Activated CD8-positive, alpha-beta T cell treated with anti-CD3 and anti-CD28 coated beads for 36 hours (primary cell): ENCODE measurements around the gene MTMR12. TPM values are rescaled to one million over a fixed set of nuclear protein-coding genes. Genes with fewer than 3 reads are reported as not detected.
A peak's percentile ranks its signal among the peaks of the same experiment; 100 is the strongest.
"Not testable (repeated sequence)": the region's sequence is repeated elsewhere in the genome, so short reads cannot be mapped to it uniquely, and the experiment has no call there.

Experiments used
- ATAC-seq: fragments of 200-7000 bp; cut with Tn5 transposase; one replicate; pipeline ENCODE4 v1.10.0; 2021; ENCODE audit warnings: mild to moderate bottlenecking, moderate library complexity
- CTCF ChIA-PET: fragments of 350-600 bp; sonication (Branson Sonifier 250); formaldehyde crosslinking; loops from one replicate; lab custom pipeline; 2021; ENCODE audit warnings: antibody characterized with exemption; lab: Charles Lee
- POLR2A ChIA-PET: fragments of 350-600 bp; sonication (Branson Sonifier 250); formaldehyde crosslinking; loops from one replicate; lab custom pipeline; 2021; ENCODE audit warnings: antibody characterized with exemption; lab: Charles Lee
- DNase-seq: peaks from one replicate; pipeline ENCODE4 v3.0.0-alpha.2; 2020
- H3K27ac Mint-ChIP-seq: one replicate; pipeline ENCODE4 v1.8.0; 2021; ENCODE audit warnings: mild to moderate bottlenecking, mixed read lengths
- H3K27me3 Mint-ChIP-seq: one replicate; pipeline ENCODE4 v1.8.0; 2021; ENCODE audit warnings: mixed read lengths
- H3K36me3 Mint-ChIP-seq: one replicate; pipeline ENCODE4 v1.8.0; 2021; ENCODE audit warnings: low read depth, mixed read lengths
- H3K4me1 Mint-ChIP-seq: one replicate; pipeline ENCODE4 v1.8.0; 2021; ENCODE audit warnings: low read depth, mixed read lengths
- H3K4me3 Mint-ChIP-seq: one replicate; pipeline ENCODE4 v1.8.0; 2021; ENCODE audit warnings: mild to moderate bottlenecking, moderate library complexity, mixed read lengths
- H3K9me3 Mint-ChIP-seq: one replicate; pipeline ENCODE4 v1.8.0; 2021; ENCODE audit warnings: mixed read lengths
- intact Hi-C: fragments of 100-400 bp; cut with micrococcal nuclease; formaldehyde crosslinking; loops from one replicate; pipeline ENCODE4 v1.10.0; 2022
- total RNA-seq, 2 experiments: library from RNA; stranded (reverse); gene quantifications; one replicate each; pipeline ENCODE4 v1.2.3, GENCODE V29; 2021
- TF ChIP-seq, protein P1 (sequence below): fragments of 200-600 bp; IDR thresholded peaks from one replicate; pipeline ENCODE4 v1.8.0; 2022; ENCODE audit warnings: antibody characterized with exemption, mild to moderate bottlenecking

Gene MTMR12
- total RNA-seq, 2 experiments from 2014 or later = 19.7 to 19.9 TPM

DNA sequence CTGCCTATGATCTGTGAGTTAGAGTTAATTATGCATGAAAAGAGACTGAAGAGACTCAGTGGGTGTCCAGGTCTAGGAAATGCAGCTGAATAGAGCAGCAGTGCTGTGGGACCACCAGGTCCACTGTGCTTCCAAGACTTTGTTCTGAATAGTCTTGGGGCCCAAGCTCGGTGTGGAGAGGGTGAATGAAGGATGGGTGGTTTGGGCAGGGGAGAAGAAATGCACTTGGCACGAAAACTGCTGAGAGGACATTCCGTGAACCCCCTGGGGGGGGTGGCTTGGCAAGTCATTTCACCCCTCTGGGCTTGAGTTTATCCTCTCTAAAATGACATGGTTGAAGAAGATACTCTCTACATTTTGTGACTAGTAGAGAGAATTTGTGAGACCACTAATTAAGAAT, 102.6 kb downstream of the MTMR12 start:
- Mint-ChIP-seq H3K9me3 (peaks cover 3% of the 10 kb centered on the region), H3K27ac (peak overlapping the region; percentile 96), H3K27me3 (no peaks in the 10 kb centered on the region), H3K4me1 (peaks cover 19% of the 10 kb centered on the region), H3K36me3 (no peaks in the 10 kb centered on the region), H3K4me3 (no peak overlapping the region)
- CTCF ChIA-PET = no interaction called here
- TF ChIP-seq, protein P1, sequence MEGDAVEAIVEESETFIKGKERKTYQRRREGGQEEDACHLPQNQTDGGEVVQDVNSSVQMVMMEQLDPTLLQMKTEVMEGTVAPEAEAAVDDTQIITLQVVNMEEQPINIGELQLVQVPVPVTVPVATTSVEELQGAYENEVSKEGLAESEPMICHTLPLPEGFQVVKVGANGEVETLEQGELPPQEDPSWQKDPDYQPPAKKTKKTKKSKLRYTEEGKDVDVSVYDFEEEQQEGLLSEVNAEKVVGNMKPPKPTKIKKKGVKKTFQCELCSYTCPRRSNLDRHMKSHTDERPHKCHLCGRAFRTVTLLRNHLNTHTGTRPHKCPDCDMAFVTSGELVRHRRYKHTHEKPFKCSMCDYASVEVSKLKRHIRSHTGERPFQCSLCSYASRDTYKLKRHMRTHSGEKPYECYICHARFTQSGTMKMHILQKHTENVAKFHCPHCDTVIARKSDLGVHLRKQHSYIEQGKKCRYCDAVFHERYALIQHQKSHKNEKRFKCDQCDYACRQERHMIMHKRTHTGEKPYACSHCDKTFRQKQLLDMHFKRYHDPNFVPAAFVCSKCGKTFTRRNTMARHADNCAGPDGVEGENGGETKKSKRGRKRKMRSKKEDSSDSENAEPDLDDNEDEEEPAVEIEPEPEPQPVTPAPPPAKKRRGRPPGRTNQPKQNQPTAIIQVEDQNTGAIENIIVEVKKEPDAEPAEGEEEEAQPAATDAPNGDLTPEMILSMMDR = no peak
- ATAC-seq = no peak
- intact Hi-C loops = loop anchor here (5.0 kb wide), 1 partner anchor 33 kb away; no protein-coding TSS in a partner anchor
- DNase-seq = no peak
- POLR2A ChIA-PET = interaction anchor here (0.7 kb wide), 1 partner anchor 122 kb away, joined by 4 read pairs; no protein-coding TSS in a partner anchor

DNA sequence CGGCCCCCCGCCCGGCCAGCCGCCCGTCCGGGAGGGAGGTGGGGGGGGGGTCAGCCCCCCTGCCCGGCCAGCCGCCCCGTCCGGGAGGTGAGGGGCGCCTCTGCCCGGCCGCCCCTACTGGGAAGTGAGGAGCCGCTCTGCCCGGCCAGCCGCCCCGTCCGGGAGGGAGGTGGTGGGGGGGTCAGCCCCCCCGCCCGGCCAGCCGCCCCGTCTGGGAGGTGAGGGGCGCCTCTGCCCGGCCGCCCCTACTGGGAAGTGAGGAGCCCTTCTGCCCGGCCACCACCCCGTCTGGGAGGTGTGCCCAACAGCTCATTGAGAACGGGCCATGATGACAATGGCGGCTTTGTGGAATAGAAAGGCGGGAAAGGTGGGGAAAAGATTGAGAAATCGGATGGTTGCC, 103.9 kb downstream of the MTMR12 start:
- POLR2A ChIA-PET = not testable (repeated sequence)

GRCh38 chr5:32207355-32207634, 105.4 kb downstream of the MTMR12 start:
- Mint-ChIP-seq H3K9me3 (no peaks in the 10 kb centered on the region), H3K27me3 (peaks cover 2% of the 10 kb centered on the region), H3K4me3 (no peak overlapping the region), H3K4me1 (peaks cover 21% of the 10 kb centered on the region), H3K27ac (no peak overlapping the region), H3K36me3 (no peaks in the 10 kb centered on the region)
- TF ChIP-seq, protein P1 = no peak
- POLR2A ChIA-PET = no interaction called here
- CTCF ChIA-PET = interaction anchor here (1.0 to 1.5 kb wide), 3 partner anchors 17 to 36 kb away, joined by 3 read pairs; no protein-coding TSS in a partner anchor
- ATAC-seq (no peak), DNase-seq (no peak)
- intact Hi-C loops = no loop called here

More for the DNA sequence above, 103.9 kb downstream of the MTMR12 start:
- H3K36me3 Mint-ChIP-seq, ATAC-seq, H3K4me3 Mint-ChIP-seq, DNase-seq, H3K9me3 Mint-ChIP-seq, H3K27me3 Mint-ChIP-seq, H3K27ac Mint-ChIP-seq, CTCF ChIA-PET, intact Hi-C loops: not testable (repeated sequence)
- H3K4me1 Mint-ChIP-seq = peaks cover 19% of the 10 kb centered on the region

DNA sequence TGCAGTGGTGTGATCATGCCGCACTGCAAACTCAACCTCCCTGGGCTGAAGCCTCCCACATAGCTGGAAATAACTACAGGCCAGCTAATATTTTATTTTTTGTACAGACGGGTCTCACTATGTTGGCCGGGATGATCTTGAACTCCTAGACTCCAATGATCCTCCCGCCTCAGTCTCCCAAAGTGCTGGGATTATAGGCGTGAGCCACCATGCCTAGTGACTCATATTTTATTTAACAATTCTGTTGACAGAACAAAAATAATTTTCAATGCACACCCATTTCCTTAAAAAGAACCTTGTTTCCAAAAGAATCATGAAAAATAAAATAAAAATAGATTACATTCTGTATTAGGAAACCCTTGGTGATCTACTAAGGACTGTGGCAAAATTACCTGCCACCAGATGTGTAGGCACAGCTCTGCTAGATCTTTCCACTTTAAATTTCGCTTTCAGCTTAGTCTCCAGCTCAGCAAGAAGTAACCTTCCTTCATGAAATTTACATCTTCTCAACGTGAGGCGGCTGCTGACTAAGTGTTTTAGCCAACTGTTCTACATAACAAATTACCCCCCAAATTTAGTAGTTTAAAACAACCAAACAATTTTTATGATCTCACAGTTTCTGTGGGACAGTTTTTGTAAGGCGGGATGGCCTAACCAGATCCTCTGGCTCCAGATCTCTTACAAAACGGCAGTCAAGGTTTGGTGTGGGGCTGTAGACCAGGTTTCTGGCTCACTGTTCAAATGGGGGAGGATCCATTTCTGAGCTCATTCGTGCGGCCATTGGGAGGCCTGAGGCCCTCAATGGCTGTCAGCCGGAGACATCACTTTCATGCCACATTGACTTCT, 106.0 kb downstream of the MTMR12 start:
- intact Hi-C loops = no loop called here
- ATAC-seq (no peak), DNase-seq (no peak)
- H3K36me3 Mint-ChIP-seq = no peaks in the 10 kb centered on the region
- peaks cover 3% of the 10 kb centered on the region for H3K27me3 Mint-ChIP-seq
- peaks cover 21% of the 10 kb centered on the region for H3K4me1 Mint-ChIP-seq
- no peak overlapping the region for H3K4me3 Mint-ChIP-seq
- H3K9me3 Mint-ChIP-seq = no peaks in the 10 kb centered on the region
- TF ChIP-seq, protein P1 = no peak
- ChIA-PET POLR2A (interaction anchor here (0.9 kb wide), 1 partner anchor 28 kb away, joined by 3 read pairs; no protein-coding TSS in a partner anchor), CTCF (interaction anchor here (0.6 to 1.5 kb wide), 5 partner anchors 18 to 197 kb away, joined by 3 to 4 read pairs (median 3); no protein-coding TSS in a partner anchor)
- no peak overlapping the region for H3K27ac Mint-ChIP-seq

GRCh38 chr5:32206053-32206452, 106.7 kb downstream of the MTMR12 start:
- H3K9me3 Mint-ChIP-seq = no peaks in the 10 kb centered on the region
- peaks cover 3% of the 10 kb centered on the region for H3K27me3 Mint-ChIP-seq
- ChIA-PET CTCF (interaction anchor here (0.8 to 1.5 kb wide), 4 partner anchors 17 to 124 kb away, joined by 3 to 4 read pairs (median 3); no protein-coding TSS in a partner anchor), POLR2A (interaction anchor here (0.9 kb wide), 1 partner anchor 27 kb away, joined by 3 read pairs; no protein-coding TSS in a partner anchor)
- ATAC-seq = no peak
- peaks cover 19% of the 10 kb centered on the region for H3K4me1 Mint-ChIP-seq
- H3K27ac Mint-ChIP-seq = no peak overlapping the region
- DNase-seq = no peak
- H3K4me3 Mint-ChIP-seq = no peak overlapping the region
- TF ChIP-seq, protein P1 = no peak
- intact Hi-C loops = no loop called here
- no peaks in the 10 kb centered on the region for H3K36me3 Mint-ChIP-seq
